Renal cortical epithelial cell (primary cell): ENCODE data around the gene SMAD3. TPM values are rescaled to one million over a fixed set of nuclear protein-coding genes. Genes with fewer than 3 reads are reported as not detected.

Experiments
- DNase-seq: peaks from one replicate; pipeline ENCODE4 v3.0.0-alpha.2; 2011; ENCODE audit warnings: low read depth
- total RNA-seq: library from RNA; depleted of rRNA; stranded (reverse); fragments of >200 nt; gene quantifications from 2 replicates; pipeline ENCODE4 v1.2.3, GENCODE V29; 2014

SMAD3 gene
- total RNA-seq, 1 donor from 2014 or later = 31.4 TPM

DNA sequence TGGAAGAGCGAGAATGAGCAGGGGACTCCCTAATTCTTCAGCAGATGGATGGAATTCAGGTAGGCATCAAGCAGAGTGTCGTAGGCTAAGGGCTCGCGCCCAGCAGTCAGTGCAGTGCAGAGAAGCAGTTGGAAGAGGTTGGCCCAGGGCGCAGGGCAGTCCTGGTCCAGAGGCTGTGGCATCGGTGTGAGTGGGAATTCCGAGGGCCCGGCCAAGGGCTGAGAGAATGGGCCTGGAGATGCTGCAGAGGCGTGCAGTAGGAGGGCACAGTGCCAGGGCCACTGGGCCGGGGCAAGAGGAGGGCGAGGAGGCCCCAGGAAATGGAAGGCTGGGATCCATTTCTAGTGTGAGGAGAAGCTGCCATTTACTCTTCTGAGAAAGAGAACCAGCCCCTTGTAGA, 114.6 kb downstream of the SMAD3 start:
- no peak for DNase-seq

DNA sequence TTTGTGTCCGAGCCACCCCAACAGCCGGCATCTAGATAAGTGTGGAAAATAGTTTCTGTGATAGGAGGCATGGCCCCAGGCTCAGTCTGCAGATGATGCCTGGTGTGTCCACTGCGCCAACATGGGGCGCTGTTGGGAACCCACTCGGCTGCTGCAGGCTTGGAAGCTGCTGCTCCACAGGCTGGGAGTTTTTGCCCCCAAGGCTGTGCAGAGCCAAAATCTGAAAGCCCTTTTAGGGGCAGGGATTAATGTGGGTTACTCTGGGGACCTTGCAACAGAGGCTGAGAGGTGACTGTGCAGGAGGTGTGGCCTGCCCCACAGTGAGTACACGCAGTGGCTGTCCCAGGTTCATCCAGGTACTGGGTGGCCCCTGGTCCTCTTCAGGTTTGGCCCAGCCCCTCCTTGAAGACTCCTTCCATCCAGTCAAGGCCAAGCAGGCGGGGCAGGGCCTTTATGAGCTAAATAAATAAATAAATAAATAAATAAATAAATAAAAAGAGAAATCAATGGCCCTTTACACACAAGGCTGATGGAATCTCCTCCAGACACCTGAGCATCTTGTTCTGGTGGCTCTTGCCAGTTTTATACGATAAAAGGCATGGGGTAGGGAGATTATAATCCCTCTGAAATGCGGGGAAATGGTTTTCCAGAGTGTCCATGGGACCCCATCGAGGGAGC, 115.3 kb downstream of the SMAD3 start:
- DNase-seq = no peak

DNA sequence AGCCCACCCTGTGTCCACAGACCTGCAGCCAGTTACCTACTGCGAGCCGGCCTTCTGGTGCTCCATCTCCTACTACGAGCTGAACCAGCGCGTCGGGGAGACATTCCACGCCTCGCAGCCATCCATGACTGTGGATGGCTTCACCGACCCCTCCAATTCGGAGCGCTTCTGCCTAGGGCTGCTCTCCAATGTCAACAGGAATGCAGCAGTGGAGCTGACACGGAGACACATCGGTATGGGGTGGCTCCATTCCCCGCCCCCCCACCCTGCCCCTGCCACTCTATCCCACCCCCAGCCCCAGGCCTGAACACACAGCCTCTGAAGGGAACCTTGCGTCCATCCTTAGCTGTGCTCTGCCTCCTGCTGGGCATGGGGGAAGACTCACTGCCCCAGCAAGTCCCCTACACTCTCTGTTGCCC, 115.8 kb downstream of the SMAD3 start:
- DNase-seq = no peak

DNA sequence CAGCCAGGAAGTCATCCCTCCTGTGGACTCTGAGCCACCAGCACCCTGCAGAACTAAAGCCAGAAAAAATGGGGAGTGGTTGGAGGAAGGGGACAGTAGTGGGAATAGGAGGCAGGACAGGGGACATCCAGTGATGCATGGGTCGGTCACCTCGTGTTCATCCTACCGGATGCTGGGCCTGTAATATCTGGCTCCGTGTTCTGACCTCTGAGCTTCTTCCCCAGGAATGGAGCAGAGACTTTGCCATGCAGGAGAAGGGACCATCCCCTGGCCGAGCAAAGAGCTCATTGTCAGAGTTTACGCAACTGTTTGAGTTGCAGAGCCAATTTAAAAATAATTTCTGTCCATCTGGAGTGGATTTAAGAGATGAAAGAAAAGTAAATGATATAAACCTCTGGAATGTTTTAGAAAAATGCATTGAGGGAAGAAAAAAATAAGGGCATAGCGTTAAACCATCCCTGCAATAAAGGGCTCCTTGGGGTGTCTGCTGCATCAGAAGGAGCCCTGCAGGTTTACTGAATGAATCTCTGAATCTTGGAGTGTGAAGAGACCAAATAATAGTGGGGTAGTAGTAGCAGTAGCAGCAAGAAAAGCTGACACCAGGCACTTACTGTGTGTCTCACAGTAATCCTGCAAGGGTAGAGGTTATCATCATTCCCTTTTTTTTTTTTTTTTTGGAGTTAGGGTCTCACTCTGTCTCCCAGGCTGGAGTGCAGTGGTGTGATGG, 118.2 kb downstream of the SMAD3 start:
- no peak for DNase-seq

DNA sequence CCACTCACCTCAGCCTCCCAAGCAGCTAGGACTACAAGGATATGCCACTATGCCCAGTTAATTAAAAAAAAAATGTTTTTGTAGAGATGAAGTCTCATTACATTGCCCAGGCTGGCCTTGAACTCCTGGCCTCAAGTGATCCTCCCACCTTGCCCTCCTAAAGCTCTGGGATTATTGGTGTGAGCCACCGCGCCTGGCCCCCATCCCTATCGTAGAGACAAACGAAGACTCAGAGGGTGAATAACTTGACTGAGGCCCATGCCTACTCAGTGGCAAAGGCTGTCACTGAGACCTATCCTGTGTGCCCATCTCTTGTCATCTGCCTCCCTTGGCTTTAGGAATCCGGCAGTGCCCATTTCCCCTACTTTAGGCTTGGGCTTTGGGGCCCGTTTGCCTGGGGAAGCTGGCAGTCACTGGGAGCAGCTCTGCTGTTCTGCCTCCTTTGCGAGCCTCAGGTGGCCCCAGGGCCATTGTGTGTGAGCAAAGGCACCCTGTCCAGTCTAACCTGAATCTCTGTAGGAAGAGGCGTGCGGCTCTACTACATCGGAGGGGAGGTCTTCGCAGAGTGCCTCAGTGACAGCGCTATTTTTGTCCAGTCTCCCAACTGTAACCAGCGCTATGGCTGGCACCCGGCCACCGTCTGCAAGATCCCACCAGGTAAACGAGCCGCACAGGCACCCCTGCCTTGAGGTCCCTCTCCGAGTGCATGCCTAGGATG, 119.0 kb downstream of the SMAD3 start:
- no peak for DNase-seq

DNA sequence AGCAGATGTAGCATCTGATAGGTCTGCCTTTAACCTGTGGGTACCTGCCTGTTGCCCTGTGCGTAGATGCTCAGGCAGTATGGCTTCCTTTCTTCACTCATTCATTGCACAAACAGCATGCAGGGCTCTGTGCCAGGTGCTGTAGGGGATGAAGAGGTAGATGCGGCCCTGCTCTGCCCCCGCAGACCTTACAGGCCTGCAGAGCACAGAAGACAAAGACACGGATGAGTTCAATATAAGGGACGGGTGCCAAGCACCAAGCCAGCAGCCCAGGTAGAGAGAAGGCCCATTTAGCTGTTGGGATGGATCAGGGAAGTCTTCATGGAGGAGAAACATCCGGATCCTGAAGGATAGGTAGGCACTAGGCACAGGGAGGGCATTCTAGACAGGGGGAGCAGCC, 119.6 kb downstream of the SMAD3 start:
- DNase-seq = no peak

DNA sequence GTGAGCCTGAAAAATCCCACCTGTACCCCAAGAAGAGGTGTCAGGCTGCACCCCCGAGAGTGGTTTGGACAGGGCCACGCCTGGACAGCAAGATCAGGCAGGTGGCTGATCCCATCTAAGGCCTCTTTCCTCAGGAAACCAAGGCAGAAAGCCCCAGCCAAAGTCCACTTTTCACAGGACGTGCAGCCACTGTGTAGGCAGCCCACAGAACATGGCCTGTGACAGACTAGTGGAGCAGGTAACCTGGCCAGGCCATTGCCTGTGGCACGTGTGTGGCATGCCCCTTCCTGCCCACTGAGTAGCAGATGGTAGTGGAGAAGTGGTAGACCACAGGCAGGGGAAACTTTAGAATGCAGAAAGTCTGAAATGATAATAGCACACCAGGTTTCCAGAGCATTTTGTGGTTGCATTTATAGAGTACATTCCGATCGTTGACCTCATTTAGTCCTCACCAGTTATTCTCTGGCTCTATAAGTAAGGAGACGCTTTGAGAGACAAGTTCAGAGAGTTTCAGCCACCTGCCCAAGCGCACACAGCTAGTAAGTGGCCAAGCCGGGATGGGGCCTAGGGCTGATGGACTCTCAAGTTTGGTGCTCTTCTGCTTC, 120.3 kb downstream of the SMAD3 start:
- no peak for DNase-seq

DNA sequence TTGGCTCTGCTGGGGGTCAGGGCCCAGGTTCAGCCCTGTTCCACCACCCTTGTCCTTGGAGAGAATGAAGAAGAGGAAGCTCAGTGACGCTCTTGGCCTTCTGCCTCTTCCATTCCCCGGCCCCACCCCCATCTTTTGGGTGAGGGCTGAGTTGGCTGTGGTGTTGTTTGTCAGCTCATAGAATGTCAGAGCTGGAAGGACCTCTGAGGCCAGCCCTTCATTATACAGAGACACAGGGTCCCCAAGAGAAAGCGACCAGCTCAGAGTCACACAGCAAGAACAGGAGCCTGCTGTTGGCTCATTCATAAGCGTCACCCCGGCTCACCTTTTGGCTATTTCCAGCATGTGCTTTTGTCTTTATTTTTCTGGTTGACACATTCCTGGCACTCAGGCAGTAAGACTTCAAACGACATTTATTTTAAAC, 120.8 kb downstream of the SMAD3 start:
- no peak for DNase-seq

DNA sequence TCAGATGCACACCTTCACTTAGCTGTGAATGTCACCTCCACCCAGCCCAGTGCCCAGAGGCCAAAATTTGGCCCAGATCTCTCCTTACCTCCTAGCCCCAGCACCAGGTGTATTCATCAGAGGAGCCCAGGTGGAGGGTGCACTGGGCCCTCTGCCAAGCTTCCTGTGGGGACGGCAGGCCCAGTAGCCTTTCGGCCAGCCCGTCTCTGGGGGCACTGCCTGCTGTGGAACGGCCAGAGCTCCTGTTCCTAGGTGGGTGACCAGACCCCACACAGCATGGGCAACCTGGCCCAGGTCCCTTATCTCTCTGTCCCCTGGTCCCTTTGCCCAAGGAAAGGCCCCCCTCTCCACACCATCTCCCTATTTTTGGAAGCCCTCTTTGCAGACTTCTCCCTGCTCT, 121.3 kb downstream of the SMAD3 start:
- DNase-seq = no peak

DNA sequence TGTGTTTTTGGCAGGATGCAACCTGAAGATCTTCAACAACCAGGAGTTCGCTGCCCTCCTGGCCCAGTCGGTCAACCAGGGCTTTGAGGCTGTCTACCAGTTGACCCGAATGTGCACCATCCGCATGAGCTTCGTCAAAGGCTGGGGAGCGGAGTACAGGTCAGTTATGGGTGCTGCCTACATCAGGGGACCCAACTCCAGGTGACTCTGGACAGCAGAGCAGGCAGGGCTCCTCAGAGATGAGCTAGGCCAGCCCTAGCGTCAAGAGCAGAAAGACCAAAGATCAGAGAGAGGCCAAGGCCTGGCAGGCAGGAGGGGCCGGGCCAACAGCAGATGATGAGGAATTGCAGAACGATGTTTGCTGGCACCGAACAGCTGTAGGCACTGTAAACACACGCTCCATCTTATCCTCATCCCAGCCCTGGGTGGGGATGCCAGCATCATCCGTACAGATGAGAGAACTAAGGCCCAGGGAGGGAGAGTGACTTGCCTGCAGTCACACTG, 122.0 kb downstream of the SMAD3 start:
- DNase-seq = no peak

DNA sequence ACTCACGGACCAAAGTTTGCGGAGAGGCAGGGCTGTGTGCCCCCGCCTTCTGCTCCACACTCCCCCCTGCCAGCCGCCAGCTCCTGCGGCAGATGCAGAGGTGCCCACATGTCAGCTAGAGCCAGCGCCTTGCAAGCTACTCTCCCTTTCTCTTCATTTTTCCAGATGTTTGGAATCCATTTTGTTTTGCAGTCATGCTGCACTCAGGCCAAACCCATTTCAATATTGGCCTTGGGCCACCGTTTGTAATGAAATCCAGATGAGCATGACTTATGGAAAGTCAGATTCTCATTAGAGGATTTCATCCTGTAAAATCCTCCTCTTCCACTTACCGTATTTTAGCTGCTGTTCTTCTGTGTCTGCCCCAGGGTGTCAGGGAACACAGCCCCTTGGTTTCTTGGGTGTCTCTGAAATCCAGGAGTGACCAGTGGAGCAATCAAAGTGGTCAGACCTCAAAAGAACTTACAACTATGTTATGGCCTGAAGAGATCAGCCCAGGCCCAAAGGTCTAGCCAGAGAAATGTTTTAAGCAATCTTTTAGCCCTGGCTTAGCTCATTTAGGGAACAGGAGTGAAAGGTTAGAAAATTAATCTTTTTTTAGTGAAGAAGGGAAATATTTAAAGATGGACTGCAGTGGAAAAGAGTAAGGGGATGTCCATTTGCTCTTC, 123.3 kb downstream of the SMAD3 start:
- DNase-seq = no peak

DNA sequence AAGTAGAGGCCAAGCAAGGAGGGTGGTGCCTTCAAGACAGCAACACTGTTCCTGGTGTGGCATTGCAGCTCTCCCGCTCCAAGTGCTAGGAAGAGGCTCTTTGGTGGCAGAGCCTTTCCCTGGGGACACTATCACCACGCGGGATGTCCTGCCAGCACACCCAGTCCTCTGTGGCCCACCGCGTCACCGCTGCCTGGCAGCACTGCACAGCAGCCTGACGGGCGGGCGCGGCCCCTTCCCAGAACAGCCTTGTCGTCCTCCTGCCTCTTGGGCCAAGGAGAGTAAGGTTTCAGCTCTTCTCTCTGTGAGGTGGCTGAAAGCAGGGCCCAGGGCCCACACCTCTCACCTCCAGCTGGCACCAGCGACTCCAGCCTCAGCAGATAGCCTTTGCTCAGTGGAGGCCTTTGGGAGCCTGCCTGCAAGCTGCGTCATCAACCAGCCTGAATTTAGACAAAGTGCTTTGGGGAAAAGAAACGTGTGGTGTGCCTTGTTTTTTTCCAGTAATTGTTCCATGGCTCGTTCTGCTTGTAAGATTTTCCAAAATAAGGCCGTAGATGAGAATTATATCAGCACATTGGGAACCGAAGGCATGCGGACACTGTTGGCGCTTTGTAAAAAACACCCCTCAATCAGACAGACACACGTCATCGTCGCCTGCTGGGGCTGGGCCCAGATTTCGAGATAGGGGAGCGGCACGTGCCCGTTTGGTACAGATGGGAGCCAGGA, 124.1 kb downstream of the SMAD3 start:
- DNase-seq = no peak

DNA sequence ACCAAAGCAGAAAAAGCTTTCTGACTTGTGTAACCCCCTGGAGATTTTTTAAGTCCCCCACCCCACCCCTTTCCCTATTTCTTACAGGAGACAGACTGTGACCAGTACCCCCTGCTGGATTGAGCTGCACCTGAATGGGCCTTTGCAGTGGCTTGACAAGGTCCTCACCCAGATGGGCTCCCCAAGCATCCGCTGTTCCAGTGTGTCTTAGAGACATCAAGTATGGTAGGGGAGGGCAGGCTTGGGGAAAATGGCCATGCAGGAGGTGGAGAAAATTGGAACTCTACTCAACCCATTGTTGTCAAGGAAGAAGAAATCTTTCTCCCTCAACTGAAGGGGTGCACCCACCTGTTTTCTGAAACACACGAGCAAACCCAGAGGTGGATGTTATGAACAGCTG, 124.9 kb downstream of the SMAD3 start:
- DNase-seq = no peak

DNA sequence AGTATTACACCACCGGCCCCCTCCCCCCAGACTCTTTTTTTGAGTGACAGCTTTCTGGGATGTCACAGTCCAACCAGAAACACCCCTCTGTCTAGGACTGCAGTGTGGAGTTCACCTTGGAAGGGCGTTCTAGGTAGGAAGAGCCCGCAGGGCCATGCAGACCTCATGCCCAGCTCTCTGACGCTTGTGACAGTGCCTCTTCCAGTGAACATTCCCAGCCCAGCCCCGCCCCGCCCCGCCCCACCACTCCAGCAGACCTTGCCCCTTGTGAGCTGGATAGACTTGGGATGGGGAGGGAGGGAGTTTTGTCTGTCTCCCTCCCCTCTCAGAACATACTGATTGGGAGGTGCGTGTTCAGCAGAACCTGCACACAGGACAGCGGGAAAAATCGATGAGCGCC, 125.4 kb downstream of the SMAD3 start:
- DNase-seq = no peak

DNA sequence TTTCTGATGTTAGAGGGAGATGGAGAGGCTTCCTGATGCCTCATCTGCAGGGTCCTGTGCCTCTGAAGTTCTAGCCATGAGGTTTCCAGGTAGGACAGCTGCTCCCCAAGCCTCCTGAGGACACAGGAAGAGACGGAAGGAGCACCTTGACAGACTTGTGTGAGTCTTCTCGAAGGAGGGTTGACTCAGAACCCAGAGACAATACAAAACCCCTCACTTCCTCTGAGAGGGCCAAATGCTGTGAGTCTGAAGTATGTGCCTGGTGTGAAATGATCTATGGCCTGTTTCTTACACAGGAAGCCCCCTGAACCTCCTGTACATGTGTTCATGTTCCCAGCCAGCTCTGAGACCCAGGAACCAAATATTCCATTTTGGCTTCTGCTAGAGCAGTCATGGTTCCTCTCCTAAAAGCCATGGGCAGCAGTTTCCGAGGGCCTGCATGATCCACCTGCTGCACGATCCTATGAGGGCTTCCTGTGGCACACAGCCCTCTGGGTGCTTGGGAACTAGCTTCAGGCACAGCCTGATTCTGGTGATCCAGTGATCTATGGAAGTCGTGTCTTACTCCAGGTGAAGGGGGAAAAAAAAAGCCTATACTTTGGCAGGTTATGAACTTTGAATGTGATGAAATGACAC, 126.9 kb downstream of the SMAD3 start:
- DNase-seq = no peak

DNA sequence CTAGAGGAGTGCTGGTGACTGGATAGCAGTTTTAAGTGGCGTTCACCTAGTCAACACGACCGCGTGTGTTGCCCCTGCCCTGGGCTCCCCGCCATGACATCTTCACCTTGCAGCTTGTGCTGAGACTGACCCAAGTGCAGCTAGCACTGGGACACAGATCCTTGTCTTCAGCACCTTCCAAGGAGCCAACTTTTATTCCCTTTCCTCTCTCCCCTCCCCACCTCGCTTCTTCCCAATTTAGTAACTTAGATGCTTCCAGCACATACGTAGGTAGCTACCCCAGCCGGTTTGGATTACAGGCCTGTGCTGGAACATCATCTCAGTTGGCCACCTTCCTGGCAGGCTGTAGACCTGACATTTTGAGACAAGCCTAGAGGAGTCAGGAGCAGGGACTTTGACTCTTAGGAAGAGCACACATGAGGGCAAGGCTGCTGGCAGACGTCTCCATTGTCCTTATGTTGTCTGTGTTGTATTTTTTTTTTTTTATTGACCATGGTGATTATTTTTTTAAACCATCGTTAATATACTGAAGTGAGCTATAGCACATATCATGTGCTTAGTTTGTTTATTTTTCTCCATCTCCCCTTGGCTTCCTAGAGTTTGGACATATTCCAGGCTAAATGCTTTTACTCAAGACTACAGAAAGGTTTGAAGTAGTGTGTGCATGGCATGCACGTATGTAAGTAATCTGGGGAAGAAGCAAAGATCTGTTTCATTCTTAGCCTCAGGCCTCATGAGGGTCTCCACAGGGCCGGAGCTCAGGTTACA, 128.0 kb downstream of the SMAD3 start:
- no peak for DNase-seq

DNA sequence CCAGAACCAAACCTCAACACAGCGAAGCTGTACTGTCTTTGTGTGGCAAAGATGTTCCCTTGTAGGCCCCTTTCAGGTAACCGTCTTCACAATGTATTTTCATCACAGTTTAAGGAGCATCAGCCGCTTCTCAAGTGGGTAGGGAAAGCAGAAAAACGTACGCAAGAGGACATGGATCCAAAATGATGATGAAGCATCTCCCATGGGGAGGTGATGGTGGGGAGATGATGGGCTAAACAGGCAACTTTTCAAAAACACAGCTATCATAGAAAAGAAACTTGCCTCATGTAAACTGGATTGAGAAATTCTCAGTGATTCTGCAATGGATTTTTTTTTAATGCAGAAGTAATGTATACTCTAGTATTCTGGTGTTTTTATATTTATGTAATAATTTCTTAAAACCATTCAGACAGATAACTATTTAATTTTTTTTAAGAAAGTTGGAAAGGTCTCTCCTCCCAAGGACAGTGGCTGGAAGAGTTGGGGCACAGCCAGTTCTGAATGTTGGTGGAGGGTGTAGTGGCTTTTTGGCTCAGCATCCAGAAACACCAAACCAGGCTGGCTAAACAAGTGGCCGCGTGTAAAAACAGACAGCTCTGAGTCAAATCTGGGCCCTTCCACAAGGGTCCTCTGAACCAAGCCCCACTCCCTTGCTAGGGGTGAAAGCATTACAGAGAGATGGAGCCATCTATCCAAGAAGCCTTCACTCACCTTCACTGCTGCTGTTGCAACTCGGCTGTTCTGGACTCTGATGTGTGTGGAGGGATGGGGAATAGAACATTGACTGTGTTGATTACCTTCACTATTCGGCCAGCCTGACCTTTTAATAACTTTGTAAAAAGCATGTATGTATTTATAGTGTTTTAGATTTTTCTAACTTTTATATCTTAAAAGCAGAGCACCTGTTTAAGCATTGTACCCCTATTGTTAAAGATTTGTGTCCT, 129.0 kb downstream of the SMAD3 start:
- no peak for DNase-seq

DNA sequence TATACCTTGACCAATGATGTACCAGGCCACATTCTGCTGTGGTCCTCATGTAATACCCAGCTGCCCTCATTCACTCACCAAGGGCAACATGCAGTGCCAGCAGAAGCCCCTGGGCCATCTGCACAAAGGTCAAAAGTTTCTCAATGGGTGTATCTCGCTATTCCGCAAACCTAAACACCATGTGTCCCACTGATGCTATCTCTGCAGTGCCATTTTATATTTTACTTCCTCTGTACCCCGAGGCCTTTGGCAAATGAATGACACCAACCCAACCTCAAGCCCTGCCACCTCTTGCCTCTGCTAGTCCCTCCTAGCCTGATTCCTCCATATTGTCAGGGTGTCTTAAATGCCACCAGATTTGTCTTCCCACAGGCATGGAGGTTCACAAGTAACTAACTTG, 129.9 kb downstream of the SMAD3 start:
- no peak for DNase-seq

DNA sequence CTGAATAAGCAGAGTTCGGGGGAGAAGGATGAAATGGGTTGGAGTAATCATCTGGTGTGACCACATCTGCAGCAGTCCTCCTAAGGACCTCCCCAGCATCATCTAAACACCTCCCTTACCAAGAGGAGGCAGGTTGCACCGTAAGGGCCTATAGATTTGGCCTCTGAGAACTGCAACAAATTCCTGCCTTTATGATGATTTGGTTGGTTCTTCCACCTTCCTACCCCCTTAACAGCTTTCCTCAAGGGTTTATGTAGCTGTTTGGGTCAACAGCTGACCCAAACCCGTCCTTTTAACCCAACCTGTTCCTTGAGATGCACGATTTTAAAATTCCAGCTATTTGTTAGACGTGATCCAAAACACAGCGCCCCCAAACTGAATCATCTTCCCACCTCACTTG, 130.8 kb downstream of the SMAD3 start:
- DNase-seq = no peak
